COLO829 (cell line): ENCODE results near the gene SLCO1C1.
A peak's percentile ranks its signal among the peaks of the same experiment; 100 is the strongest.
"Not testable (repeated sequence)": the region's sequence is repeated elsewhere in the genome, so short reads cannot be mapped to it uniquely, and the experiment has no call there.

Source experiments
- DNase-seq: peaks from one replicate; pipeline ENCODE4 v3.0.0; 2012; ENCODE audit warnings: low spot score

SLCO1C1 gene

GRCh38 chr12:20695232-20695631 is at the start of gene SLCO1C1:
Gene SLCO1C1, plus strand, starts transcription at chr12:20695332. Its CDS starts 4,245 bp downstream, at chr12:20699577.
- DNase-seq = no peak

- peak; percentile 27 for DNase-seq
Observed at GRCh38 chr12:20646239-20646827, 48.8 kb upstream of the SLCO1C1 start.

GRCh38 chr12:20653871-20654270 is 41.3 kb upstream of the SLCO1C1 start:
- DNase-seq = no peak

GRCh38 chr12:20656600-20656999 is 38.5 kb upstream of the SLCO1C1 start:
- no peak for DNase-seq

- DNase-seq = peak; percentile 4
Observed at GRCh38 chr12:20657496-20657895, 37.6 kb upstream of the SLCO1C1 start.

GRCh38 chr12:20681334-20681733 is 13.8 kb upstream of the SLCO1C1 start:
- DNase-seq = no peak

GRCh38 chr12:20696181-20696905 is 1.2 kb downstream of the SLCO1C1 start:
- no peak for DNase-seq

GRCh38 chr12:20701106-20701505 is 6.0 kb downstream of the SLCO1C1 start:
- no peak for DNase-seq

GRCh38 chr12:20704860-20705259 is 9.7 kb downstream of the SLCO1C1 start:
- no peak for DNase-seq

- no peak for DNase-seq
Observed at GRCh38 chr12:20711846-20712245, 16.7 kb downstream of the SLCO1C1 start.

GRCh38 chr12:20716037-20716436 is 20.9 kb downstream of the SLCO1C1 start:
- no peak for DNase-seq

GRCh38 chr12:20716985-20717384 is 21.9 kb downstream of the SLCO1C1 start:
- no peak for DNase-seq

- no peak for DNase-seq
Observed at GRCh38 chr12:20718294-20718693, 23.2 kb downstream of the SLCO1C1 start.

- no peak for DNase-seq
Observed at GRCh38 chr12:20722142-20722541, 27.0 kb downstream of the SLCO1C1 start.

GRCh38 chr12:20731274-20731673 is 36.1 kb downstream of the SLCO1C1 start:
- DNase-seq = no peak

- no peak for DNase-seq
Observed at GRCh38 chr12:20740972-20741371, 45.8 kb downstream of the SLCO1C1 start.

- no peak for DNase-seq
Observed at GRCh38 chr12:20748198-20748597, 53.1 kb downstream of the SLCO1C1 start.

GRCh38 chr12:20751046-20751445 is 55.9 kb downstream of the SLCO1C1 start:
- DNase-seq = no peak

- DNase-seq = no peak
Observed at GRCh38 chr12:20777420-20777819, 82.3 kb downstream of the SLCO1C1 start.

GRCh38 chr12:20778969-20779368 is 83.8 kb downstream of the SLCO1C1 start:
- no peak for DNase-seq

- not testable (repeated sequence) for DNase-seq
Observed at GRCh38 chr12:20779971-20780370, 84.8 kb downstream of the SLCO1C1 start.

- DNase-seq = not testable (repeated sequence)
Observed at GRCh38 chr12:20783796-20784357, 88.7 kb downstream of the SLCO1C1 start.

- no peak for DNase-seq
Observed at GRCh38 chr12:20792971-20793370, 97.8 kb downstream of the SLCO1C1 start.
